ENCODE measurements around the gene CEACAM19. TPM values are rescaled to one million over a fixed set of nuclear protein-coding genes. Genes with fewer than 3 reads are reported as not detected.
A peak's percentile ranks its signal among the peaks of the same experiment; 100 is the strongest.

Gene CEACAM19
- total RNA-seq, 1 experiment from 2014 or later, result 3.5 TPM

- no peaks in the 10 kb centered on the region; the same call in 1 of the 2 replicates for H3K27me3 Mint-ChIP-seq (ENCODE audit: low read depth)
- Histone ChIP-seq H3K4me2 (ENCODE audit: insufficient read depth, insufficient read length, low read length) (no peak overlapping the region), H2AFZ (ENCODE audit: low read length) (no peak overlapping the region), H4K20me1 (ENCODE audit: control insufficient read depth, insufficient read depth, insufficient read length) (no peaks in the 10 kb centered on the region), H4K8ac (replicated peaks; ENCODE audit: insufficient read length, low read depth, low read length) (no peak overlapping the region), H4K91ac (ENCODE audit: insufficient read length, low read depth, low read length) (no peak overlapping the region), H2BK20ac (ENCODE audit: low read depth, low read length, poor library complexity, severe bottlenecking) (no peak overlapping the region), H3K18ac (ENCODE audit: insufficient read length, low read depth, low read length) (no peak overlapping the region), H3T11ph (ENCODE audit: low read length) (no peak overlapping the region), H3K4me1 (ENCODE audit: insufficient read depth, low read length) (no peaks in the 10 kb centered on the region; the same call in 1 of the 2 replicates), H3K4ac (ENCODE audit: low read depth, low read length) (no peak overlapping the region), H3K27ac (ENCODE audit: insufficient read length, low read depth, low read length) (no peak overlapping the region), H3K79me2 (ENCODE audit: insufficient read depth, low read length) (no peaks in the 10 kb centered on the region), H3K27me3 (ENCODE audit: insufficient read depth, low read length) (no peaks in the 10 kb centered on the region), H3K23me2 (ENCODE audit: insufficient read length, low read depth, low read length, poor library complexity, severe bottlenecking) (no peaks in the 10 kb centered on the region), H2BK5ac (ENCODE audit: insufficient read length, low read length) (no peak overlapping the region), H3K56ac (ENCODE audit: insufficient read length, low read depth, low read length) (no peak overlapping the region), H2BK15ac (ENCODE audit: low read depth, low read length) (no peak overlapping the region), H3K23ac (ENCODE audit: insufficient read length, low read depth, low read length) (no peak overlapping the region), H2BK120ac (ENCODE audit: low read depth, low read length, poor library complexity, severe bottlenecking) (peak overlapping the region; percentile 36), H3K9ac (ENCODE audit: extremely low read depth, insufficient read length, low read length) (no peak overlapping the region), H2BK12ac (ENCODE audit: insufficient read length, low read depth, low read length) (no peak overlapping the region), H3K14ac (ENCODE audit: insufficient read depth, low read length) (no peak overlapping the region), H2AK5ac (ENCODE audit: insufficient read length, low read length) (no peak overlapping the region), H4K5ac (ENCODE audit: insufficient read length, low read depth, low read length) (no peak overlapping the region), H3K79me1 (ENCODE audit: insufficient read depth, low read depth, low read length, poor library complexity, severe bottlenecking) (no peaks in the 10 kb centered on the region), H3K9me3 (ENCODE audit: control insufficient read depth, low read depth, low read length) (no peaks in the 10 kb centered on the region)
- H3K4me3 Mint-ChIP-seq, result no peak overlapping the region
- no peak for TF ChIP-seq CTCF (conservative IDR thresholded peaks at IDR 0.05)
- H3K9me3 Mint-ChIP-seq, result peaks cover 2 to 9% of the 10 kb centered on the region in 2 experiments; a peak in 3 of 5 replicates
- H3K4me1 Mint-ChIP-seq, result peaks cover 38 to 41% of the 10 kb centered on the region in 2 experiments
- DNase-seq, result no peak
- H3K27ac Mint-ChIP-seq, result no peak overlapping the region
- WGBS (ENCODE audit: extremely low coverage, insufficient read length, low lambda C conversion rate), result no CpG with 5 or more reads among the region's 2 CpGs
- peaks cover 0 to 12% (median 7%) of the 10 kb centered on the region in 3 experiments; a peak in 4 of 7 replicates for H3K36me3 Mint-ChIP-seq (ENCODE audit: insufficient read depth in 1 of 3, low read depth in 3 of 3)
These were observed 36.5 kb upstream of the CEACAM19 start for GRCh38 chr19:44634785-44635184.
